Stomach smooth muscle (tissue), 2 donors: Measurements from ENCODE around the gene DSC3.

Experiments used
- H3K27ac ChIP-seq: one replicate; pipeline ENCODE4 v1.7.0; 2013; ENCODE audit warnings: mild to moderate bottlenecking, low read length, inconsistent platforms
- H3K27me3 ChIP-seq, 2 donors: one replicate each; pipeline ENCODE4 v1.7.0; 2013; ENCODE audit warnings: low read length in 2 of 2; ENCODE audit not compliant: insufficient read depth in 2 of 2, control insufficient read depth in 1 of 2
- H3K36me3 ChIP-seq, 2 donors: one replicate each; pipeline ENCODE4 v1.7.0; 2013; ENCODE audit warnings: low read length in 2 of 2; ENCODE audit not compliant: control insufficient read depth in 2 of 2, insufficient read depth in 2 of 2
- H3K4me1 ChIP-seq: one replicate; pipeline ENCODE4 v1.7.0; 2013; ENCODE audit warnings: low read length; ENCODE audit not compliant: control insufficient read depth, insufficient read depth
- H3K4me3 ChIP-seq, 2 donors: one replicate each; pipeline ENCODE4 v1.7.0; 2013; ENCODE audit warnings: low read length in 2 of 2
- H3K9ac ChIP-seq, 2 donors: one replicate each; pipeline ENCODE4 v1.7.0; 2013; ENCODE audit warnings: low read length in 2 of 2, mild to moderate bottlenecking in 1 of 2
- H3K9me3 ChIP-seq, 2 donors: one replicate each; pipeline ENCODE4 v1.7.0; 2013; ENCODE audit warnings: low read length in 2 of 2; ENCODE audit not compliant: control insufficient read depth in 2 of 2
- donor health status: healthy.
- donor health status: Pancreatic carcinoma.

The DSC3 gene

GRCh38 chr18:31042406-31043181 is at the start of gene DSC3:
DSC3 (minus strand) TSS chr18:31042742; CDS start chr18:31042660, 82 bp downstream.
- Histone ChIP-seq H3K4me3 (peak within 1 kb of the TSS; percentile 4 to 44), H3K27ac (no peak within 1 kb of the TSS), H3K27me3 (peaks cover 20 to 41% of the 10 kb centered on the region in 2 donors), H3K9me3 (no peaks in the 10 kb centered on the region), H3K9ac (no peak within 1 kb of the TSS), H3K4me1 (no peaks in the 10 kb centered on the region), H3K36me3 (no peaks in the 10 kb centered on the region)

- no peaks in the 10 kb centered on the region for H3K27me3 ChIP-seq
- H3K27ac ChIP-seq, result no peak overlapping the region
- H3K9me3 ChIP-seq, result no peaks in the 10 kb centered on the region
- H3K4me3 ChIP-seq, result no peak overlapping the region
- H3K36me3 ChIP-seq, result no peaks in the 10 kb centered on the region
- H3K4me1 ChIP-seq, result no peaks in the 10 kb centered on the region
- no peak overlapping the region for H3K9ac ChIP-seq
Measured at GRCh38 chr18:31091350-31091749, 48.8 kb upstream of the DSC3 start.

- Histone ChIP-seq H3K9ac (no peak overlapping the region), H3K4me1 (no peaks in the 10 kb centered on the region), H3K36me3 (no peaks in the 10 kb centered on the region), H3K4me3 (no peak overlapping the region), H3K9me3 (no peaks in the 10 kb centered on the region), H3K27me3 (no peaks in the 10 kb centered on the region), H3K27ac (no peak overlapping the region)
Measured at GRCh38 chr18:31088532-31088931, 46.0 kb upstream of the DSC3 start.

GRCh38 chr18:31079973-31080372 is 37.4 kb upstream of the DSC3 start:
- Histone ChIP-seq H3K36me3 (no peaks in the 10 kb centered on the region), H3K9me3 (no peaks in the 10 kb centered on the region), H3K27ac (no peak overlapping the region), H3K9ac (no peak overlapping the region), H3K27me3 (no peaks in the 10 kb centered on the region), H3K4me1 (no peaks in the 10 kb centered on the region), H3K4me3 (no peak overlapping the region)

- no peaks in the 10 kb centered on the region for H3K9me3 ChIP-seq
- H3K27me3 ChIP-seq, result no peaks in the 10 kb centered on the region
- no peak overlapping the region for H3K27ac ChIP-seq
- H3K4me1 ChIP-seq, result no peaks in the 10 kb centered on the region
- no peak overlapping the region for H3K9ac ChIP-seq
- no peaks in the 10 kb centered on the region for H3K36me3 ChIP-seq
- H3K4me3 ChIP-seq, result no peak overlapping the region
Measured at GRCh38 chr18:31077878-31078277, 35.3 kb upstream of the DSC3 start.

GRCh38 chr18:31072175-31072574 is 29.6 kb upstream of the DSC3 start:
- Histone ChIP-seq H3K4me1 (no peaks in the 10 kb centered on the region), H3K36me3 (no peaks in the 10 kb centered on the region)

GRCh38 chr18:31070206-31070605 is 27.7 kb upstream of the DSC3 start:
- Histone ChIP-seq H3K9me3 (no peaks in the 10 kb centered on the region), H3K36me3 (no peaks in the 10 kb centered on the region)

More at GRCh38 chr18:31072175-31072574, 29.6 kb upstream of the DSC3 start:
- Histone ChIP-seq H3K4me3 (no peak overlapping the region), H3K9ac (no peak overlapping the region), H3K9me3 (no peaks in the 10 kb centered on the region), H3K27ac (no peak overlapping the region), H3K27me3 (no peaks in the 10 kb centered on the region)

GRCh38 chr18:31066266-31066665 is 23.7 kb upstream of the DSC3 start:
- peaks cover 0 to 2% of the 10 kb centered on the region in 2 donors for H3K27me3 ChIP-seq
- H3K27ac ChIP-seq, result no peak overlapping the region
- H3K9ac ChIP-seq, result no peak overlapping the region
- no peak overlapping the region for H3K4me3 ChIP-seq
- no peaks in the 10 kb centered on the region for H3K9me3 ChIP-seq
- no peaks in the 10 kb centered on the region for H3K36me3 ChIP-seq
- no peaks in the 10 kb centered on the region for H3K4me1 ChIP-seq

More at GRCh38 chr18:31070206-31070605, 27.7 kb upstream of the DSC3 start:
- Histone ChIP-seq H3K4me3 (no peak overlapping the region), H3K27ac (no peak overlapping the region), H3K27me3 (no peaks in the 10 kb centered on the region), H3K9ac (no peak overlapping the region), H3K4me1 (no peaks in the 10 kb centered on the region)

GRCh38 chr18:31065036-31065773 is 22.7 kb upstream of the DSC3 start:
- Histone ChIP-seq H3K4me3 (no peak overlapping the region), H3K27me3 (peaks cover 0 to 2% of the 10 kb centered on the region in 2 donors), H3K9ac (no peak overlapping the region), H3K36me3 (no peaks in the 10 kb centered on the region), H3K4me1 (no peaks in the 10 kb centered on the region), H3K9me3 (no peaks in the 10 kb centered on the region), H3K27ac (no peak overlapping the region)

- Histone ChIP-seq H3K27me3 (peaks cover 0 to 2% of the 10 kb centered on the region in 2 donors), H3K36me3 (no peaks in the 10 kb centered on the region), H3K9me3 (no peaks in the 10 kb centered on the region), H3K4me1 (no peaks in the 10 kb centered on the region), H3K4me3 (no peak overlapping the region), H3K9ac (no peak overlapping the region), H3K27ac (no peak overlapping the region)
Measured at GRCh38 chr18:31064130-31064529, 21.6 kb upstream of the DSC3 start.

- Histone ChIP-seq H3K27ac (no peak overlapping the region), H3K27me3 (peaks cover 0 to 2% of the 10 kb centered on the region in 2 donors), H3K36me3 (no peaks in the 10 kb centered on the region), H3K4me1 (no peaks in the 10 kb centered on the region), H3K4me3 (no peak overlapping the region), H3K9me3 (no peaks in the 10 kb centered on the region), H3K9ac (no peak overlapping the region)
Measured at GRCh38 chr18:31061945-31062344, 19.4 kb upstream of the DSC3 start.
